H9 (cell line): ENCODE results near the gene CPA4. TPM values are rescaled to one million over a fixed set of nuclear protein-coding genes. Genes with fewer than 3 reads are reported as not detected.

Experiments
- DNase-seq: peaks from one replicate; pipeline ENCODE4 v3.0.0-alpha.2; 2017
- H2AFZ ChIP-seq: one replicate; pipeline ENCODE4 v1.6.1; 2013; ENCODE audit warnings: mild to moderate bottlenecking, low read length, control low read depth, moderate library complexity
- H2AK5ac ChIP-seq: 2 replicates; pipeline ENCODE4 v1.6.1; 2013; ENCODE audit warnings: low read length, control low read depth, mixed read lengths; ENCODE audit not compliant: insufficient read length
- H2BK120ac ChIP-seq: one replicate; pipeline ENCODE4 v1.6.1; 2013; ENCODE audit warnings: low read depth, mild to moderate bottlenecking, low read length, control low read depth, inconsistent platforms; ENCODE audit not compliant: poor library complexity, severe bottlenecking
- H2BK12ac ChIP-seq: 2 replicates; pipeline ENCODE4 v1.6.1; 2013; ENCODE audit warnings: low read length, control low read depth, mixed read lengths, low read depth; ENCODE audit not compliant: insufficient read length
- H2BK15ac ChIP-seq: 2 replicates; pipeline ENCODE4 v1.6.1; 2013; ENCODE audit warnings: low read depth, low read length, control low read depth
- H2BK20ac ChIP-seq: one replicate; pipeline ENCODE4 v1.6.1; 2013; ENCODE audit warnings: low read depth, mild to moderate bottlenecking, low read length, control low read depth, inconsistent platforms; ENCODE audit not compliant: poor library complexity, severe bottlenecking
- H2BK5ac ChIP-seq: 2 replicates; pipeline ENCODE4 v1.6.1; 2013; ENCODE audit warnings: low read length, control low read depth, mixed read lengths; ENCODE audit not compliant: insufficient read length
- H3K14ac ChIP-seq: 2 replicates; pipeline ENCODE4 v1.6.1; 2013; ENCODE audit warnings: low read length, control low read depth; ENCODE audit not compliant: insufficient read depth
- H3K18ac ChIP-seq: 2 replicates; pipeline ENCODE4 v1.6.1; 2013; ENCODE audit warnings: low read depth, mild to moderate bottlenecking, mixed read lengths, low read length, control low read depth; ENCODE audit not compliant: insufficient read length
- H3K23ac ChIP-seq: 2 replicates; pipeline ENCODE4 v1.6.1; 2013; ENCODE audit warnings: low read length, control low read depth, mixed read lengths, low read depth; ENCODE audit not compliant: insufficient read length
- H3K23me2 ChIP-seq: 2 replicates; pipeline ENCODE4 v1.6.1; 2013; ENCODE audit warnings: low read depth, mild to moderate bottlenecking, mixed read lengths, low read length, control low read depth; ENCODE audit not compliant: insufficient read length, poor library complexity, severe bottlenecking
- H3K27ac ChIP-seq: 2 replicates; pipeline ENCODE4 v1.5.1; 2013; ENCODE audit warnings: low read length, control low read depth, mixed read lengths, low read depth; ENCODE audit not compliant: insufficient read length
- H3K27me3 ChIP-seq: 2 replicates; pipeline ENCODE4 v1.6.1; 2013; ENCODE audit warnings: low read length, control low read depth, inconsistent platforms; ENCODE audit not compliant: insufficient read depth
- H3K4ac ChIP-seq: 2 replicates; pipeline ENCODE4 v1.6.1; 2013; ENCODE audit warnings: low read depth, mild to moderate bottlenecking, control low read depth, inconsistent platforms, low read length, moderate library complexity
- H3K4me1 ChIP-seq: 2 replicates; pipeline ENCODE4 v1.6.1; 2013; ENCODE audit warnings: low read length, control low read depth, inconsistent platforms; ENCODE audit not compliant: insufficient read depth
- H3K4me2 ChIP-seq: 2 replicates; pipeline ENCODE4 v1.6.1; 2013; ENCODE audit warnings: low read length, control low read depth, mixed read lengths; ENCODE audit not compliant: insufficient read length, insufficient read depth
- H3K56ac ChIP-seq: 2 replicates; pipeline ENCODE4 v1.6.1; 2013; ENCODE audit warnings: low read depth, mild to moderate bottlenecking, mixed read lengths, low read length, control low read depth; ENCODE audit not compliant: insufficient read length
- H3K79me1 ChIP-seq: 2 replicates; pipeline ENCODE4 v1.6.1; 2013; ENCODE audit warnings: low read depth, mild to moderate bottlenecking, moderate library complexity, low read length, control low read depth, inconsistent platforms; ENCODE audit not compliant: insufficient read depth, poor library complexity, severe bottlenecking
- H3K79me2 ChIP-seq: 2 replicates; pipeline ENCODE4 v1.6.1; 2013; ENCODE audit warnings: low read length, control low read depth, inconsistent platforms; ENCODE audit not compliant: insufficient read depth
- H3K9ac ChIP-seq: 2 replicates; pipeline ENCODE4 v1.6.1; 2013; ENCODE audit warnings: low read length, control low read depth, mixed read lengths; ENCODE audit not compliant: insufficient read length; ENCODE audit errors: extremely low read depth
- H3K9me3 ChIP-seq: one replicate; pipeline ENCODE4 v1.6.1; 2013; ENCODE audit warnings: low read depth, low read length, inconsistent platforms; ENCODE audit not compliant: control insufficient read depth
- H3T11ph ChIP-seq: one replicate; pipeline ENCODE4 v1.6.1; 2013; ENCODE audit warnings: mild to moderate bottlenecking, low read length, control low read depth, inconsistent platforms
- H4K20me1 ChIP-seq: one replicate; pipeline ENCODE4 v1.6.1; 2013; ENCODE audit not compliant: control insufficient read depth, insufficient read length, insufficient read depth
- H4K5ac ChIP-seq: 2 replicates; pipeline ENCODE4 v1.6.1; 2013; ENCODE audit warnings: low read depth, mild to moderate bottlenecking, mixed read lengths, low read length, control low read depth; ENCODE audit not compliant: insufficient read length
- H4K8ac ChIP-seq: replicated peaks from 2 replicates; pipeline ENCODE4 v1.6.1; 2013; ENCODE audit warnings: low read length, control low read depth, mixed read lengths, low read depth; ENCODE audit not compliant: insufficient read length
- H4K91ac ChIP-seq: 2 replicates; pipeline ENCODE4 v1.6.1; 2013; ENCODE audit warnings: low read depth, mild to moderate bottlenecking, moderate library complexity, mixed read lengths, low read length, control low read depth; ENCODE audit not compliant: insufficient read length
- H3K27ac Mint-ChIP-seq, 3 experiments: 2 replicates in 2 of 3; 3 replicates in 1 of 3; pipeline ENCODE4 v1.8.0; 2020 to 2021; ENCODE audit warnings: mixed read lengths in 3 of 3, mild to moderate bottlenecking in 1 of 3, moderate library complexity in 1 of 3
- H3K27me3 Mint-ChIP-seq: 2 replicates; pipeline ENCODE4 v1.8.0; 2021; ENCODE audit warnings: low read depth, mild to moderate bottlenecking, moderate library complexity, mixed read lengths
- H3K36me3 Mint-ChIP-seq, 3 experiments: 2 replicates in 2 of 3; 3 replicates in 1 of 3; pipeline ENCODE4 v1.8.0; 2020 to 2021; ENCODE audit warnings: low read depth in 3 of 3, mixed read lengths in 3 of 3; ENCODE audit not compliant: insufficient read depth in 1 of 3
- H3K4me1 Mint-ChIP-seq, 2 experiments: 2 replicates each; pipeline ENCODE4 v1.8.0; 2020; ENCODE audit warnings: mixed read lengths in 2 of 2
- H3K4me3 Mint-ChIP-seq, 2 experiments: 2 replicates in 1 of 2; 3 replicates in 1 of 2; pipeline ENCODE4 v1.8.0; 2020 to 2021; ENCODE audit warnings: mild to moderate bottlenecking in 2 of 2, mixed read lengths in 2 of 2, moderate library complexity in 1 of 2
- H3K9me3 Mint-ChIP-seq, 2 experiments: 2 replicates in 1 of 2; 3 replicates in 1 of 2; pipeline ENCODE4 v1.8.0; 2020; ENCODE audit warnings: mild to moderate bottlenecking in 2 of 2, mixed read lengths in 2 of 2, moderate library complexity in 1 of 2
- WGBS: extraction: QIAGEN DNeasy Blood & Tissue Kit; methylation state at CpG from one replicate; pipeline ENCODE4 v1.1.7; 2013; ENCODE audit warnings: missing lambda C conversion rate, low lambda C conversion rate, mixed read lengths; ENCODE audit not compliant: insufficient read length; ENCODE audit errors: extremely low coverage; 5-methylcytosine and 5-hydroxymethylcytosine counted together
- total RNA-seq: library from RNA; stranded (reverse); gene quantifications from 2 replicates; pipeline ENCODE4 v1.2.1, GENCODE V29; 2021
- TF ChIP-seq, protein P1 (sequence below): fragments of 200-600 bp; sonication (generic); conservative IDR thresholded peaks from 3 replicates; pipeline ENCODE4 v1.8.0; 2021; ENCODE audit warnings: antibody characterized with exemption, mild to moderate bottlenecking

The CPA4 gene
- total RNA-seq, 1 experiment from 2014 or later = not detected

DNA sequence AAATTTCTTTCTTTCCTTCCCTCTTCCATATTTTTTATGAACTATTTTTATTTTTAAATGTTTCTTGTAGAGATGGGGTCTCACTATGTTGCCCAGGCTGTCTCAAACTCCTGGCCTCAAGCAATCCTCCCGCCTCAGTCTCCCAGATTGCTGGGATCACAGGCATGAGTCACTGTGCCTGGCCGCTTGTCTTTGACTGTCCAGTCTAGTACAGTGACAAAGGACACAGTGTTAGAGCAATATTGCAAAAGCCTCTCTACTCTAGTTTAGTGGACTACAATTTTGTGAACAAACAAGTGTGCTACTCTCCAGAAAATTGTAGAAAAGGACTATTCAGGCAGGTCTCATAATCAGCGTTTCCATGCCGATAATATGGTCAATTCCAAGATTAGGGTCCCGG is 11.0 kb downstream of the CPA4 start:
- Histone ChIP-seq H3K4me2 (no peak overlapping the region), H3K23ac (no peak overlapping the region), H3K79me2 (no peaks in the 10 kb centered on the region), H3K9ac (no peak overlapping the region), H3K56ac (no peak overlapping the region), H3T11ph (no peak overlapping the region), H3K79me1 (no peaks in the 10 kb centered on the region), H3K9me3 (no peaks in the 10 kb centered on the region), H4K20me1 (no peaks in the 10 kb centered on the region), H3K14ac (no peak overlapping the region), H3K4ac (no peak overlapping the region), H4K91ac (no peak overlapping the region), H2BK15ac (no peak overlapping the region), H3K18ac (no peak overlapping the region), H4K5ac (no peak overlapping the region), H3K23me2 (no peaks in the 10 kb centered on the region), H2BK20ac (no peak overlapping the region), H2BK5ac (no peak overlapping the region), H2AK5ac (no peak overlapping the region), H3K27ac (no peak overlapping the region), H2BK12ac (no peak overlapping the region), H3K4me1 (no peaks in the 10 kb centered on the region), H2AFZ (no peak overlapping the region), H3K27me3 (no peaks in the 10 kb centered on the region), H4K8ac (no peak overlapping the region), H2BK120ac (no peak overlapping the region)
- TF ChIP-seq, protein P1, sequence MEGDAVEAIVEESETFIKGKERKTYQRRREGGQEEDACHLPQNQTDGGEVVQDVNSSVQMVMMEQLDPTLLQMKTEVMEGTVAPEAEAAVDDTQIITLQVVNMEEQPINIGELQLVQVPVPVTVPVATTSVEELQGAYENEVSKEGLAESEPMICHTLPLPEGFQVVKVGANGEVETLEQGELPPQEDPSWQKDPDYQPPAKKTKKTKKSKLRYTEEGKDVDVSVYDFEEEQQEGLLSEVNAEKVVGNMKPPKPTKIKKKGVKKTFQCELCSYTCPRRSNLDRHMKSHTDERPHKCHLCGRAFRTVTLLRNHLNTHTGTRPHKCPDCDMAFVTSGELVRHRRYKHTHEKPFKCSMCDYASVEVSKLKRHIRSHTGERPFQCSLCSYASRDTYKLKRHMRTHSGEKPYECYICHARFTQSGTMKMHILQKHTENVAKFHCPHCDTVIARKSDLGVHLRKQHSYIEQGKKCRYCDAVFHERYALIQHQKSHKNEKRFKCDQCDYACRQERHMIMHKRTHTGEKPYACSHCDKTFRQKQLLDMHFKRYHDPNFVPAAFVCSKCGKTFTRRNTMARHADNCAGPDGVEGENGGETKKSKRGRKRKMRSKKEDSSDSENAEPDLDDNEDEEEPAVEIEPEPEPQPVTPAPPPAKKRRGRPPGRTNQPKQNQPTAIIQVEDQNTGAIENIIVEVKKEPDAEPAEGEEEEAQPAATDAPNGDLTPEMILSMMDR = no peak
- Mint-ChIP-seq H3K4me3 (no peak overlapping the region), H3K27me3 (no peaks in the 10 kb centered on the region; the same call in 1 of the 2 replicates), H3K9me3 (no peaks in the 10 kb centered on the region), H3K36me3 (no peaks in the 10 kb centered on the region), H3K4me1 (no peaks in the 10 kb centered on the region), H3K27ac (no peak overlapping the region)
- DNase-seq = no peak
- no CpG with 5 or more reads among the region's 5 CpGs for WGBS
